ENCODE results near the gene TTF2. TPM values are rescaled to one million over a fixed set of nuclear protein-coding genes. Genes with fewer than 3 reads are reported as not detected.
A peak's percentile ranks its signal among the peaks of the same experiment; 100 is the strongest.

TTF2 gene
- total RNA-seq, 1 experiment from 2014 or later, result 88.8 TPM

DNA sequence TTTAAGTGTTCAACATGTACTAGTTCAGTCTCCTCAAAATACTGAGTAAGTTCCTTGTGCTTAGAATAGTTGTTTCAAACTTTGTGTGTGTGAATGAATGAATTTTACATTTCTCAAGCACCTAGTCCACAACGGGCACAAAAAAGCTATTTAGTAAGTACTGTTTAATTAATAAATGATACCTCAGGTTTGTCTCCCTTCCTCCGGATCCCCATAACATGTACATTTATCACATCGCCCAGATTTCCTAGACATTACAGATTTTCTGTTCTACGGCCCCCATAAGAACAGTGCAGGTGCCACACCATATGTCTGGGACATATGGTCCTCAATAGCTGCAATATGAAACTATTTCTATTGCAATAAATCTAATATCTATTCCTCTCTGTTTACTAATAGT is 1.3 kb upstream of the TTF2 start (continued):
- TF ChIP-seq, protein P1, sequence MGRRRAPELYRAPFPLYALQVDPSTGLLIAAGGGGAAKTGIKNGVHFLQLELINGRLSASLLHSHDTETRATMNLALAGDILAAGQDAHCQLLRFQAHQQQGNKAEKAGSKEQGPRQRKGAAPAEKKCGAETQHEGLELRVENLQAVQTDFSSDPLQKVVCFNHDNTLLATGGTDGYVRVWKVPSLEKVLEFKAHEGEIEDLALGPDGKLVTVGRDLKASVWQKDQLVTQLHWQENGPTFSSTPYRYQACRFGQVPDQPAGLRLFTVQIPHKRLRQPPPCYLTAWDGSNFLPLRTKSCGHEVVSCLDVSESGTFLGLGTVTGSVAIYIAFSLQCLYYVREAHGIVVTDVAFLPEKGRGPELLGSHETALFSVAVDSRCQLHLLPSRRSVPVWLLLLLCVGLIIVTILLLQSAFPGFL (CRISPR knock-in tag; IDR thresholded peaks at IDR 0.05; ENCODE audit: borderline replicate concordance), result no peak

DNA sequence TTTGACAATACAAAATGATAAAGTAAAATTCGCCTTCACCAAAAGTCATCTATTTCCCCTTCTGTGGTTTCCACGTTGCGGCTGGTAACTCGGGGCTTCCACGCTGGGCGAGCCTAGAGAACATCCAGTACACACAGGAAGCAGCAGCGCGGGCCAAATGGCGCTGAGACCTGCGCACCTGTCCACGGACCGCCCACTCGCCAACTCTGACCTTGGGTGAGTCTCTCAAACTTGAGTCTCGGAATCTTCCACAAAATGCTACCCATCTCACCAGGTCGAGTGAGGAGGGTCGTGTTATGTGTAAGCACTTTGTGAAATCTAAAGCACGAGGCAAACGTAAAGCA is 820 bp upstream of the TTF2 start:
- DNase-seq (ENCODE audit: low spot score) (peak; percentile 29), ATAC-seq (no peak)
- Mint-ChIP-seq H3K4me1 (peaks cover 18% of the 10 kb centered on the region), H3K9me3 (no peaks in the 10 kb centered on the region; the same call in 1 of the 2 replicates), H3K27ac (no peak overlapping the region), H3K4me3 (no peak overlapping the region), H3K36me3 (peaks cover 20% of the 10 kb centered on the region), H3K27me3 (ENCODE audit: low read depth) (no peaks in the 10 kb centered on the region)
- ChIA-PET POLR2A (interaction anchor here (0.7 to 2.1 kb wide), 14 partner anchors 61 to 490 kb away, joined by 3 to 8 read pairs (median 4); partner anchors contain the start of genes CD58, IGSF3 and PTGFRN), CTCF (interaction anchor here (0.9 to 1.9 kb wide), 12 partner anchors 35 to 485 kb away, joined by 3 to 18 read pairs (median 7); partner anchors contain the start of genes IGSF3 and TRIM45)
- TF ChIP-seq, protein P2, sequence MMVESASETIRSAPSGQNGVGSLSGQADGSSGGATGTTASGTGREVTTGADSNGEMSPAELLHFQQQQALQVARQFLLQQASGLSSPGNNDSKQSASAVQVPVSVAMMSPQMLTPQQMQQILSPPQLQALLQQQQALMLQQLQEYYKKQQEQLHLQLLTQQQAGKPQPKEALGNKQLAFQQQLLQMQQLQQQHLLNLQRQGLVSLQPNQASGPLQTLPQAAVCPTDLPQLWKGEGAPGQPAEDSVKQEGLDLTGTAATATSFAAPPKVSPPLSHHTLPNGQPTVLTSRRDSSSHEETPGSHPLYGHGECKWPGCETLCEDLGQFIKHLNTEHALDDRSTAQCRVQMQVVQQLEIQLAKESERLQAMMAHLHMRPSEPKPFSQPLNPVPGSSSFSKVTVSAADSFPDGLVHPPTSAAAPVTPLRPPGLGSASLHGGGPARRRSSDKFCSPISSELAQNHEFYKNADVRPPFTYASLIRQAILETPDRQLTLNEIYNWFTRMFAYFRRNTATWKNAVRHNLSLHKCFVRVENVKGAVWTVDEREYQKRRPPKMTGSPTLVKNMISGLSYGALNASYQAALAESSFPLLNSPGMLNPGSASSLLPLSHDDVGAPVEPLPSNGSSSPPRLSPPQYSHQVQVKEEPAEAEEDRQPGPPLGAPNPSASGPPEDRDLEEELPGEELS (CRISPR knock-in tag; IDR thresholded peaks at IDR 0.05), result no peak
- TF ChIP-seq NR3C1 (CRISPR knock-in tag; conservative IDR thresholded peaks at IDR 0.05; ENCODE audit: low read depth) (no peak), FOXK1 (CRISPR knock-in tag; IDR thresholded peaks at IDR 0.05) (no peak), ZNF423 (CRISPR knock-in tag; IDR thresholded peaks at IDR 0.05) (no peak), FOXJ3 (CRISPR knock-in tag; IDR thresholded peaks at IDR 0.05; ENCODE audit: borderline replicate concordance) (no peak), NFATC4 (CRISPR knock-in tag; IDR thresholded peaks at IDR 0.05) (no peak), PRRX2 (CRISPR knock-in tag; IDR thresholded peaks at IDR 0.05) (no peak), NR2C2 (CRISPR knock-in tag; IDR thresholded peaks at IDR 0.05) (no peak), SMAD4 (CRISPR knock-in tag; IDR thresholded peaks at IDR 0.05) (no peak), ZNF671 (CRISPR knock-in tag; IDR thresholded peaks at IDR 0.05) (no peak)
- TF ChIP-seq, protein P3, sequence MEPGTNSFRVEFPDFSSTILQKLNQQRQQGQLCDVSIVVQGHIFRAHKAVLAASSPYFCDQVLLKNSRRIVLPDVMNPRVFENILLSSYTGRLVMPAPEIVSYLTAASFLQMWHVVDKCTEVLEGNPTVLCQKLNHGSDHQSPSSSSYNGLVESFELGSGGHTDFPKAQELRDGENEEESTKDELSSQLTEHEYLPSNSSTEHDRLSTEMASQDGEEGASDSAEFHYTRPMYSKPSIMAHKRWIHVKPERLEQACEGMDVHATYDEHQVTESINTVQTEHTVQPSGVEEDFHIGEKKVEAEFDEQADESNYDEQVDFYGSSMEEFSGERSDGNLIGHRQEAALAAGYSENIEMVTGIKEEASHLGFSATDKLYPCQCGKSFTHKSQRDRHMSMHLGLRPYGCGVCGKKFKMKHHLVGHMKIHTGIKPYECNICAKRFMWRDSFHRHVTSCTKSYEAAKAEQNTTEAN (CRISPR knock-in tag; IDR thresholded peaks at IDR 0.05), result no peak
- TF ChIP-seq, protein P4, sequence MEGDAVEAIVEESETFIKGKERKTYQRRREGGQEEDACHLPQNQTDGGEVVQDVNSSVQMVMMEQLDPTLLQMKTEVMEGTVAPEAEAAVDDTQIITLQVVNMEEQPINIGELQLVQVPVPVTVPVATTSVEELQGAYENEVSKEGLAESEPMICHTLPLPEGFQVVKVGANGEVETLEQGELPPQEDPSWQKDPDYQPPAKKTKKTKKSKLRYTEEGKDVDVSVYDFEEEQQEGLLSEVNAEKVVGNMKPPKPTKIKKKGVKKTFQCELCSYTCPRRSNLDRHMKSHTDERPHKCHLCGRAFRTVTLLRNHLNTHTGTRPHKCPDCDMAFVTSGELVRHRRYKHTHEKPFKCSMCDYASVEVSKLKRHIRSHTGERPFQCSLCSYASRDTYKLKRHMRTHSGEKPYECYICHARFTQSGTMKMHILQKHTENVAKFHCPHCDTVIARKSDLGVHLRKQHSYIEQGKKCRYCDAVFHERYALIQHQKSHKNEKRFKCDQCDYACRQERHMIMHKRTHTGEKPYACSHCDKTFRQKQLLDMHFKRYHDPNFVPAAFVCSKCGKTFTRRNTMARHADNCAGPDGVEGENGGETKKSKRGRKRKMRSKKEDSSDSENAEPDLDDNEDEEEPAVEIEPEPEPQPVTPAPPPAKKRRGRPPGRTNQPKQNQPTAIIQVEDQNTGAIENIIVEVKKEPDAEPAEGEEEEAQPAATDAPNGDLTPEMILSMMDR (IDR thresholded peaks at IDR 0.05), result no peak
- TF ChIP-seq, protein P5, sequence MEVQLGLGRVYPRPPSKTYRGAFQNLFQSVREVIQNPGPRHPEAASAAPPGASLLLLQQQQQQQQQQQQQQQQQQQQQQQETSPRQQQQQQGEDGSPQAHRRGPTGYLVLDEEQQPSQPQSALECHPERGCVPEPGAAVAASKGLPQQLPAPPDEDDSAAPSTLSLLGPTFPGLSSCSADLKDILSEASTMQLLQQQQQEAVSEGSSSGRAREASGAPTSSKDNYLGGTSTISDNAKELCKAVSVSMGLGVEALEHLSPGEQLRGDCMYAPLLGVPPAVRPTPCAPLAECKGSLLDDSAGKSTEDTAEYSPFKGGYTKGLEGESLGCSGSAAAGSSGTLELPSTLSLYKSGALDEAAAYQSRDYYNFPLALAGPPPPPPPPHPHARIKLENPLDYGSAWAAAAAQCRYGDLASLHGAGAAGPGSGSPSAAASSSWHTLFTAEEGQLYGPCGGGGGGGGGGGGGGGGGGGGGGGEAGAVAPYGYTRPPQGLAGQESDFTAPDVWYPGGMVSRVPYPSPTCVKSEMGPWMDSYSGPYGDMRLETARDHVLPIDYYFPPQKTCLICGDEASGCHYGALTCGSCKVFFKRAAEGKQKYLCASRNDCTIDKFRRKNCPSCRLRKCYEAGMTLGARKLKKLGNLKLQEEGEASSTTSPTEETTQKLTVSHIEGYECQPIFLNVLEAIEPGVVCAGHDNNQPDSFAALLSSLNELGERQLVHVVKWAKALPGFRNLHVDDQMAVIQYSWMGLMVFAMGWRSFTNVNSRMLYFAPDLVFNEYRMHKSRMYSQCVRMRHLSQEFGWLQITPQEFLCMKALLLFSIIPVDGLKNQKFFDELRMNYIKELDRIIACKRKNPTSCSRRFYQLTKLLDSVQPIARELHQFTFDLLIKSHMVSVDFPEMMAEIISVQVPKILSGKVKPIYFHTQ (CRISPR knock-in tag; IDR thresholded peaks at IDR 0.05), result no peak
- TF ChIP-seq, protein P6, sequence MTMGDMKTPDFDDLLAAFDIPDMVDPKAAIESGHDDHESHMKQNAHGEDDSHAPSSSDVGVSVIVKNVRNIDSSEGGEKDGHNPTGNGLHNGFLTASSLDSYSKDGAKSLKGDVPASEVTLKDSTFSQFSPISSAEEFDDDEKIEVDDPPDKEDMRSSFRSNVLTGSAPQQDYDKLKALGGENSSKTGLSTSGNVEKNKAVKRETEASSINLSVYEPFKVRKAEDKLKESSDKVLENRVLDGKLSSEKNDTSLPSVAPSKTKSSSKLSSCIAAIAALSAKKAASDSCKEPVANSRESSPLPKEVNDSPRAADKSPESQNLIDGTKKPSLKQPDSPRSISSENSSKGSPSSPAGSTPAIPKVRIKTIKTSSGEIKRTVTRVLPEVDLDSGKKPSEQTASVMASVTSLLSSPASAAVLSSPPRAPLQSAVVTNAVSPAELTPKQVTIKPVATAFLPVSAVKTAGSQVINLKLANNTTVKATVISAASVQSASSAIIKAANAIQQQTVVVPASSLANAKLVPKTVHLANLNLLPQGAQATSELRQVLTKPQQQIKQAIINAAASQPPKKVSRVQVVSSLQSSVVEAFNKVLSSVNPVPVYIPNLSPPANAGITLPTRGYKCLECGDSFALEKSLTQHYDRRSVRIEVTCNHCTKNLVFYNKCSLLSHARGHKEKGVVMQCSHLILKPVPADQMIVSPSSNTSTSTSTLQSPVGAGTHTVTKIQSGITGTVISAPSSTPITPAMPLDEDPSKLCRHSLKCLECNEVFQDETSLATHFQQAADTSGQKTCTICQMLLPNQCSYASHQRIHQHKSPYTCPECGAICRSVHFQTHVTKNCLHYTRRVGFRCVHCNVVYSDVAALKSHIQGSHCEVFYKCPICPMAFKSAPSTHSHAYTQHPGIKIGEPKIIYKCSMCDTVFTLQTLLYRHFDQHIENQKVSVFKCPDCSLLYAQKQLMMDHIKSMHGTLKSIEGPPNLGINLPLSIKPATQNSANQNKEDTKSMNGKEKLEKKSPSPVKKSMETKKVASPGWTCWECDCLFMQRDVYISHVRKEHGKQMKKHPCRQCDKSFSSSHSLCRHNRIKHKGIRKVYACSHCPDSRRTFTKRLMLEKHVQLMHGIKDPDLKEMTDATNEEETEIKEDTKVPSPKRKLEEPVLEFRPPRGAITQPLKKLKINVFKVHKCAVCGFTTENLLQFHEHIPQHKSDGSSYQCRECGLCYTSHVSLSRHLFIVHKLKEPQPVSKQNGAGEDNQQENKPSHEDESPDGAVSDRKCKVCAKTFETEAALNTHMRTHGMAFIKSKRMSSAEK (CRISPR knock-in tag; IDR thresholded peaks at IDR 0.05; ENCODE audit: borderline replicate concordance), result no peak
- TF ChIP-seq, protein P7, sequence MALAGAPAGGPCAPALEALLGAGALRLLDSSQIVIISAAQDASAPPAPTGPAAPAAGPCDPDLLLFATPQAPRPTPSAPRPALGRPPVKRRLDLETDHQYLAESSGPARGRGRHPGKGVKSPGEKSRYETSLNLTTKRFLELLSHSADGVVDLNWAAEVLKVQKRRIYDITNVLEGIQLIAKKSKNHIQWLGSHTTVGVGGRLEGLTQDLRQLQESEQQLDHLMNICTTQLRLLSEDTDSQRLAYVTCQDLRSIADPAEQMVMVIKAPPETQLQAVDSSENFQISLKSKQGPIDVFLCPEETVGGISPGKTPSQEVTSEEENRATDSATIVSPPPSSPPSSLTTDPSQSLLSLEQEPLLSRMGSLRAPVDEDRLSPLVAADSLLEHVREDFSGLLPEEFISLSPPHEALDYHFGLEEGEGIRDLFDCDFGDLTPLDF (CRISPR knock-in tag; IDR thresholded peaks at IDR 0.05), result no peak
- TF ChIP-seq, protein P8, sequence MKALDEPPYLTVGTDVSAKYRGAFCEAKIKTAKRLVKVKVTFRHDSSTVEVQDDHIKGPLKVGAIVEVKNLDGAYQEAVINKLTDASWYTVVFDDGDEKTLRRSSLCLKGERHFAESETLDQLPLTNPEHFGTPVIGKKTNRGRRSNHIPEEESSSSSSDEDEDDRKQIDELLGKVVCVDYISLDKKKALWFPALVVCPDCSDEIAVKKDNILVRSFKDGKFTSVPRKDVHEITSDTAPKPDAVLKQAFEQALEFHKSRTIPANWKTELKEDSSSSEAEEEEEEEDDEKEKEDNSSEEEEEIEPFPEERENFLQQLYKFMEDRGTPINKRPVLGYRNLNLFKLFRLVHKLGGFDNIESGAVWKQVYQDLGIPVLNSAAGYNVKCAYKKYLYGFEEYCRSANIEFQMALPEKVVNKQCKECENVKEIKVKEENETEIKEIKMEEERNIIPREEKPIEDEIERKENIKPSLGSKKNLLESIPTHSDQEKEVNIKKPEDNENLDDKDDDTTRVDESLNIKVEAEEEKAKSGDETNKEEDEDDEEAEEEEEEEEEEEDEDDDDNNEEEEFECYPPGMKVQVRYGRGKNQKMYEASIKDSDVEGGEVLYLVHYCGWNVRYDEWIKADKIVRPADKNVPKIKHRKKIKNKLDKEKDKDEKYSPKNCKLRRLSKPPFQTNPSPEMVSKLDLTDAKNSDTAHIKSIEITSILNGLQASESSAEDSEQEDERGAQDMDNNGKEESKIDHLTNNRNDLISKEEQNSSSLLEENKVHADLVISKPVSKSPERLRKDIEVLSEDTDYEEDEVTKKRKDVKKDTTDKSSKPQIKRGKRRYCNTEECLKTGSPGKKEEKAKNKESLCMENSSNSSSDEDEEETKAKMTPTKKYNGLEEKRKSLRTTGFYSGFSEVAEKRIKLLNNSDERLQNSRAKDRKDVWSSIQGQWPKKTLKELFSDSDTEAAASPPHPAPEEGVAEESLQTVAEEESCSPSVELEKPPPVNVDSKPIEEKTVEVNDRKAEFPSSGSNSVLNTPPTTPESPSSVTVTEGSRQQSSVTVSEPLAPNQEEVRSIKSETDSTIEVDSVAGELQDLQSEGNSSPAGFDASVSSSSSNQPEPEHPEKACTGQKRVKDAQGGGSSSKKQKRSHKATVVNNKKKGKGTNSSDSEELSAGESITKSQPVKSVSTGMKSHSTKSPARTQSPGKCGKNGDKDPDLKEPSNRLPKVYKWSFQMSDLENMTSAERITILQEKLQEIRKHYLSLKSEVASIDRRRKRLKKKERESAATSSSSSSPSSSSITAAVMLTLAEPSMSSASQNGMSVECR (CRISPR knock-in tag; IDR thresholded peaks at IDR 0.05; ENCODE audit: borderline replicate concordance), result no peak
